A172 (cell line): ENCODE results near the gene ABLIM2. TPM values are rescaled to one million over a fixed set of nuclear protein-coding genes. Genes with fewer than 3 reads are reported as not detected.
"Not testable (repeated sequence)": the region's sequence is repeated elsewhere in the genome, so short reads cannot be mapped to it uniquely, and the experiment has no call there.

ENCODE experiments used
- DNase-seq: peaks from one replicate; pipeline ENCODE4 v3.0.0-alpha.2; 2015; ENCODE audit warnings: low spot score
- total RNA-seq: library from RNA; depleted of rRNA; stranded (reverse); fragments of >200 nt; shearing (Covaris generic); gene quantifications from 2 replicates; pipeline ENCODE4 v1.2.3, GENCODE V29; 2014; rRNA removed

The ABLIM2 gene
- total RNA-seq, 1 experiment from 2014 or later: 5.1 TPM

GRCh38 chr4:7939377-7940108, 219.1 kb downstream of the ABLIM2 start, which contains the start of gene AFAP1:
Gene AFAP1, minus strand, starts transcription at chr4:7939861. Its CDS starts 67,783 bp downstream, at chr4:7872078.
- peak; percentile 60 for DNase-seq

GRCh38 chr4:7938609-7939376, 219.8 kb downstream of the ABLIM2 start:
- no peak for DNase-seq

DNA sequence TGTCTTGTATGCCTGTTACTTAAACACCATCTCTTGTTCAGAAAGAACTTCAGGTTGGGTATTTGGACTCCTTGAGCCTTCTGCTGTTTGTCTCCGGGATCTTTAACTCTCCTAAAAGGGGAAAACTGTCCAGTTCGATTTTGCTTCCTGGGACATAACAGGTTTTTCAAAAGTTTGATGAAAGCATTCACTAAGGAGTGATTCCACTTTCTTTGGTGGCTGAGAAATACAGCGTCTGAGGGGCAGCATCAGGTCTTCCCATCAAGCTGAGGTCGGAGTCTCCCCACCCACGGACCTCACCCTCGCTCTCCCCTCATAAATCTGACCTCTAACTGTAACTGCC, 220.4 kb downstream of the ABLIM2 start:
- no peak for DNase-seq

GRCh38 chr4:7937006-7937405, 221.6 kb downstream of the ABLIM2 start:
- no peak for DNase-seq

- DNase-seq: no peak
These were observed 224.7 kb downstream of the ABLIM2 start for GRCh38 chr4:7933651-7934510.

GRCh38 chr4:7932287-7932686, 226.3 kb downstream of the ABLIM2 start:
- no peak for DNase-seq

- DNase-seq: peak; percentile 42
These were observed 229.3 kb downstream of the ABLIM2 start for GRCh38 chr4:7929118-7929951.

DNA sequence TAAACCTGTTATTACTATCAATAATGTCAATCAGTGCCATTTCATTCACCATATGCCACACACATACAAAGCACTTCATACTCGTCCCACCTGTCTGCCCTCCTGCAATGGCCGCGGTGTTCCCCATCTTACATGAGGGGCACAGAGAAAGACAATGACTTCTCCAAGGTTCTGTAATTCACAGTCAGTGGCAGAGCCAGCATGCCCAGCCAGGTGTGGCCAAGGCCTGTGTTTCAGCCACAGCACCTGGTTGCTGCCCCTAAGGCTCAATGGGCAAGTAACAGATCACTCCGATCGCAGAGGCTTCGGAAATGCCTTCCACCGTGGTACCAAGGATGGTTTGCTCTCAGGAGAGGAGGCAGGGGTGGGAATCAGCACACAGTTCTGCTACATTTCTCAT, 229.9 kb downstream of the ABLIM2 start:
- no peak for DNase-seq

- no peak for DNase-seq
These were observed 231.8 kb downstream of the ABLIM2 start for GRCh38 chr4:7926822-7927221.

DNA sequence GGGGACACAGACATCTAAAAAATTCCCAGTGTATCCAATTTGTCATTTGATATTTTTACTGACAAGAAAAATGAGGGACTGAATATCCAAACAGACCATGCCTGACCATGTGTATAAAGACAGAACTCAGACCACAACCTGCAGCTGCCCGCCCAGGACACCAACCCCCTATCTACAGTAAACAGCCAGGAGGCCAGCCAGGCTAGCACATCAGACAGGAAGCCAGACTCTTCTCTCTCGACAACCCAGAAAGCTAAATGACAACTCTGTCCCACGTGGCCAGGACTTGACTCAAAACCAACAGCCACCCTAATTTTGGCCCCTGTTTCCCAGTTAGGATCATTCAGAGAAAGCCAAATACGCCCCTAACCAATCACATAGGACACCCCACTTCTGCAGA, 234.0 kb downstream of the ABLIM2 start:
- DNase-seq: no peak

DNA sequence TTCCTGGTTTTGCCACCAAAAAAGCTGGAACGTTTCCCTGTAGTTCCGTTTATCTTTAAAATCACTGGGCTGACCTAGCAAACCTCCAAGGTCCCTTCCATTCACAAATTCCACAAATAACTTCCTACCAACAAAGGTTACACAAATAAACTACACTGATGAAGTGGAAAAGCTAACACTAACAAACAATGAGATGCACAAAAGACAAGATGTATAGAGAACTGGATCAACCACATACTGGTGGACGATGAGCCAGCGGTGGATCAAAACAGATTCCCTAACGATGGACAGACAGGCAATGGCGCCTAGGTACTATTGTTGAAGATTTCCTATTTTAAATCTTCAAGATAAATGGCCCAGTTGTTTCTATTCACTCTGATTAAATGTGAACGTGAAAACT, 234.4 kb downstream of the ABLIM2 start:
- DNase-seq: no peak

DNA sequence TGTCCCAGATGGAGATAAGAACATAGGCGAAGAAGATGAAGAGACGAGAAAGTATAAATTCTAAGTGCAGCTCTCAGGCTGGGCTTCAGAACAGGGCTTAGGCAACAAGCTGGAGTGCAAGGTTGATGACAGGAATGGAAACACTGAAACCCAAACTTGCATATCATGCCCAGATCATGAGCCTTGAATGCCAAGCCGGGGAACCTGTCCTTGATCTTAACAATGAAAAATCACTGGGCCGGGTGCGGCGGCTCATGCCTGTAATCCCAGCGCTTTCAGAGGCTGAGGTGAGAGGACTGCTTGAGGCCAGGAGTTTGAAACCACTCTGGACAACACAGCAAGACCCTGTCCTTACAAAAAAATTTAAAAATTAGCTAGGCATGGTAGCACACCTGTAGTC, 236.1 kb downstream of the ABLIM2 start:
- DNase-seq: no peak

DNA sequence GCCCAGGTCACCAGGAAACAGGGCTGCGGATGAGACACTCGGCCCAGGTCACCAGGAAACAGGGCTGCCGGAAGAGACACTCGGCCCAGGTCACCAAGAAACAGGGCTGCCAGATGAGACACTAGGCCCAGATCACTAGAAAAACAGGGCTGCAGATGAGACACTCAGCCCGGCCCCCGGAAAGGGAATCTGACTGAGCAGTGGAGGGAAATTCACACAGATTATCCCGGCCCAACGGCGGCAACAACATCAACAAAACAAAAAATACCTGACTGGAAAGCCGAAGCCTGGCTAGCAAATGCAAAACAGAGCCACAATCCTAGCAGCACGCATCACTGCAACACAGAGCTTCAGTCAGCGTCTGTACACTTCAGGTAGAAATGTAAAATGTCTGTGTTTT, 239.6 kb downstream of the ABLIM2 start:
- DNase-seq: no peak

- DNase-seq: not testable (repeated sequence)
These were observed 240.4 kb downstream of the ABLIM2 start for GRCh38 chr4:7918187-7918586.

DNA sequence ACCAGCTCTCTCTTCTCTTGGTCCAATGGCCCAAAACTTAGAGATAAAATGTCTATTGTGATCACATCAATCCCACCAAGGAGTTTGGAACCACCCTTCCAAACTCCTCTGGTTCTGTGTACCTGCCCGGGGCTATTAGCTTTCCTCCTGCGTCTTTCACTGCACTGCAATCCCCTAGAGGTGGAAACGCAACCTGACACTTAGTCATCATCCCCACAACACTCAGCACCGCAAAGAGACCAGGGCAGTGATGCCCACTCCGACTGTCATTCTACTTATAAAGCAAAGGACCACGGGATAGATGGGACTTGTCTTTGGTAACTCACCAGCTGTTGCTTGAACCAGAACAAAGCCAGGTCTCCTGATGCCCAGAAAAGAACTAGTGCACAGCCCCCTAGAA, 240.9 kb downstream of the ABLIM2 start:
- no peak for DNase-seq

DNA sequence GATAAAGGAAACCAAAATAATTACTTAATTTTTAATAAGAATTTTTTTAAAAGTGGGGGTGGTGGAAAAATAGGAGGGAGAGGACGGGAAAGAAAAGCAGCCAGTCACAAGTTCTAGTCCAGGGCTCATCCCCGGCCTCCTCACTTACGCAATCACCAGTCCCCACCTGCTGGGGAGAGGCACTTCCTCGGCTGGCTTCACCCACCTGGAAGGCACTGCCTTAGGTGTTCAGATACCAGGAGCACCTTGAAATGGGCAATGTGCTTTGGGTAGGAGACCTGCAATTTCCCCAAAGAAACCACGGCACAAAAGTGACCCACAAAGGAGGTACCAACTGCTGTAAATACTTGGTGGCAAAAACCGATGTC, 242.8 kb downstream of the ABLIM2 start:
- DNase-seq: no peak

Other genes with a start within 250 kb of the ABLIM2 start
- 29.9 and 32.9 TPM in 2 replicates for gene AFAP1, start 219.0 kb downstream of the ABLIM2 start, total RNA-seq
- 7.2 and 10.0 TPM in 2 replicates for gene SH3TC1, start 40.5 kb upstream of the ABLIM2 start, total RNA-seq
- not detected in 2 replicates for gene HTRA3, start 110.9 kb upstream of the ABLIM2 start, total RNA-seq